SK-N-SH (cell line): ENCODE measurements around the gene TARS1. TPM values are rescaled to one million over a fixed set of nuclear protein-coding genes. Genes with fewer than 3 reads are reported as not detected.

Experiments
- CTCF ChIA-PET: fragments of 300-600, 350-600 bp; formaldehyde crosslinking; extraction: SDS; loops from one replicate; lab custom pipeline; 2021; lab: Yijun Ruan, JAX
- POLR2A ChIA-PET: fragments of 350-600 bp; sonication (Branson Sonifier 250); formaldehyde crosslinking; extraction: SDS; loops from one replicate; lab custom pipeline; 2020; ENCODE audit warnings: antibody characterized with exemption, inconsistent platforms; lab: Yijun Ruan, JAX
- DNase-seq: peaks from one replicate; pipeline ENCODE4 v3.0.0; 2012
- H2AFZ ChIP-seq: fragments of 200-600 bp; sonication (generic); 2 replicates; pipeline ENCODE4 v1.8.1; 2016; ENCODE audit warnings: antibody characterized with exemption, mild to moderate bottlenecking, low read depth
- H3F3A ChIP-seq: fragments of 200-600 bp; sonication (generic); replicated peaks from 2 replicates; pipeline ENCODE3; 2016; ENCODE audit warnings: antibody characterized with exemption, mild to moderate bottlenecking; ENCODE audit not compliant: insufficient read depth
- H3K27ac ChIP-seq, 2 experiments: fragments of 200-500 bp in 1 of 2; fragments of 200-600 bp in 1 of 2; sonication (Bioruptor generic) in 1 of 2; sonication (generic), shearing (Covaris generic) in 1 of 2; 2 replicates each; pipeline versions ENCODE4 v1.5.1 to v1.6.1; 2014 to 2016; ENCODE audit warnings: low read depth in 2 of 2, inconsistent platforms in 1 of 2, low read length in 1 of 2, mild to moderate bottlenecking in 1 of 2, mixed read lengths in 1 of 2
- H3K27me3 ChIP-seq: fragments of 200-600 bp; sonication (generic), shearing (Covaris generic); 2 replicates; pipeline ENCODE4 v1.6.1; 2016; ENCODE audit warnings: mixed run types; ENCODE audit not compliant: insufficient read depth
- H3K36me3 ChIP-seq, 2 experiments: fragments of 200-500 bp in 1 of 2; fragments of 200-600 bp in 1 of 2; sonication (Bioruptor generic) in 1 of 2; sonication (generic) in 1 of 2; replicated peaks in 1 of 2; 2 replicates each; pipeline versions ENCODE3 to v1.5.1; 2014 to 2016; ENCODE audit warnings: low read length in 1 of 2, mild to moderate bottlenecking in 1 of 2; ENCODE audit not compliant: insufficient read depth in 2 of 2, control insufficient read depth in 1 of 2
- H3K4me1 ChIP-seq, 2 experiments: fragments of 200-500 bp in 1 of 2; fragments of 200-600 bp in 1 of 2; sonication (Bioruptor generic) in 1 of 2; sonication (generic), shearing (Covaris generic) in 1 of 2; 2 replicates each; pipeline versions ENCODE4 v1.5.1 to v1.6.1; 2014 to 2016; ENCODE audit warnings: low read depth in 1 of 2, low read length in 1 of 2, mixed run types in 1 of 2; ENCODE audit not compliant: insufficient read depth in 2 of 2, control insufficient read depth in 1 of 2
- H3K4me2 ChIP-seq: fragments of 200-600 bp; sonication (generic), shearing (Covaris generic); 2 replicates; pipeline ENCODE4 v1.6.1; 2017; ENCODE audit warnings: mixed run types
- H3K4me3 ChIP-seq, 2 experiments: fragments of 200-500 bp in 1 of 2; fragments of 200-600 bp in 1 of 2; sonication (Bioruptor generic) in 1 of 2; sonication (generic), shearing (Covaris generic) in 1 of 2; 2 replicates each; pipeline versions ENCODE4 v1.5.1 to v1.8.1; 2014 to 2016; ENCODE audit warnings: low read depth in 2 of 2, inconsistent platforms in 1 of 2, low read length in 1 of 2, mild to moderate bottlenecking in 1 of 2, mixed read lengths in 1 of 2, moderate library complexity in 1 of 2
- H3K79me2 ChIP-seq: fragments of 200-600 bp; sonication (generic); 2 replicates; pipeline ENCODE4 v1.8.1; 2017; ENCODE audit warnings: mild to moderate bottlenecking; ENCODE audit not compliant: insufficient read depth
- H3K9ac ChIP-seq: fragments of 200-600 bp; sonication (generic); 2 replicates; pipeline ENCODE4 v1.6.1; 2017; ENCODE audit warnings: mixed run types
- H3K9me2 ChIP-seq: fragments of 200-600 bp; sonication (generic); 2 replicates; pipeline ENCODE4 v1.6.1; 2017; ENCODE audit warnings: mixed run types
- H3K9me3 ChIP-seq: fragments of 200-600 bp; sonication (generic); 2 replicates; pipeline ENCODE4 v1.6.1; 2017; ENCODE audit warnings: mixed run types, mild to moderate bottlenecking, moderate library complexity
- H4K20me1 ChIP-seq: fragments of 200-600 bp; sonication (generic); 2 replicates; pipeline ENCODE4 v1.6.1; 2017; ENCODE audit warnings: mild to moderate bottlenecking, mixed run types; ENCODE audit not compliant: insufficient read depth
- CHD2 ChIP-seq: fragments of 150-350 bp; IDR thresholded peaks from 2 replicates; pipeline ENCODE4 v1.6.1; 2018; ENCODE audit warnings: low read length; ENCODE audit not compliant: partially characterized antibody
- CTCF ChIP-seq: fragments of 200-600 bp; sonication (generic); IDR thresholded peaks from 2 replicates; pipeline ENCODE4 v1.6.1; 2017; ENCODE audit warnings: antibody characterized with exemption, mild to moderate bottlenecking, moderate library complexity
- EP300 ChIP-seq, 2 experiments: IDR thresholded peaks; 2 replicates each; pipeline versions ENCODE4 v1.4.0 to v1.6.1; 2012; ENCODE audit warnings: borderline replicate concordance in 1 of 2, low read depth in 1 of 2, low read length in 1 of 2
- EZH2phosphoT487 ChIP-seq: fragments of 200-600 bp; sonication (generic); IDR thresholded peaks from 2 replicates; pipeline ENCODE4 v1.6.1; 2017; ENCODE audit warnings: low read depth, mixed run types, mild to moderate bottlenecking, antibody characterized with exemption, moderate library complexity, borderline replicate concordance
- FOSL2 ChIP-seq: IDR thresholded peaks from 2 replicates; pipeline ENCODE4 v1.4.0; 2012; ENCODE audit warnings: low read depth, mild to moderate bottlenecking, moderate library complexity, borderline replicate concordance
- FOXJ3 ChIP-seq: sonication (generic); formaldehyde crosslinking; IDR thresholded peaks from 2 replicates; pipeline ENCODE4 v1.5.1; 2020; ENCODE audit warnings: mild to moderate bottlenecking, missing genetic modification reagents
- FOXM1 ChIP-seq: IDR thresholded peaks from 2 replicates; pipeline ENCODE4 v1.4.0; 2012; ENCODE audit warnings: low read depth, mild to moderate bottlenecking
- GATA2 ChIP-seq: sonication (generic); formaldehyde crosslinking; IDR thresholded peaks from 2 replicates; pipeline ENCODE4 v1.5.0; 2020; ENCODE audit warnings: mild to moderate bottlenecking, missing genetic modification reagents
- IRF3 ChIP-seq: fragments of 150-350 bp; IDR thresholded peaks from 2 replicates; pipeline ENCODE4 v1.6.1; 2016; ENCODE audit warnings: mild to moderate bottlenecking, low read depth, low read length
- JUND ChIP-seq: IDR thresholded peaks from 2 replicates; pipeline ENCODE4 v1.4.0; 2012
- MAX ChIP-seq: IDR thresholded peaks from 2 replicates; pipeline ENCODE4 v1.4.0; 2012; ENCODE audit warnings: low read depth
- MXI1 ChIP-seq: IDR thresholded peaks from 2 replicates; pipeline ENCODE4 v1.6.1; 2012; ENCODE audit warnings: mild to moderate bottlenecking, low read depth, low read length, improper control_type of control experiment
- RAD21 ChIP-seq: IDR thresholded peaks from 2 replicates; pipeline ENCODE4 v1.6.1; 2012; ENCODE audit warnings: mild to moderate bottlenecking, low read length
- RCOR1 ChIP-seq: fragments of 150-350 bp; IDR thresholded peaks from 2 replicates; pipeline ENCODE4 v1.6.1; 2017; ENCODE audit warnings: antibody characterized with exemption, low read length
- SMC3 ChIP-seq: IDR thresholded peaks from 2 replicates; pipeline ENCODE4 v1.6.1; 2012; ENCODE audit warnings: low read depth, low read length, improper control_type of control experiment
- TCF12 ChIP-seq: IDR thresholded peaks from 2 replicates; pipeline ENCODE4 v1.4.0; 2012
- TEAD4 ChIP-seq: IDR thresholded peaks from 2 replicates; pipeline ENCODE4 v1.4.0; 2012; ENCODE audit warnings: mild to moderate bottlenecking, borderline replicate concordance; ENCODE audit not compliant: insufficient read depth
- YY1 ChIP-seq: IDR thresholded peaks from 2 replicates; pipeline ENCODE4 v1.4.0; 2012; ENCODE audit warnings: low read depth, mild to moderate bottlenecking
- ZBTB33 ChIP-seq: IDR thresholded peaks from 2 replicates; pipeline ENCODE4 v1.4.0; 2012; ENCODE audit warnings: low read depth, borderline replicate concordance
- WGBS: methylation state at CpG from one replicate; pipeline ENCODE4 v1.1.6; 2017; ENCODE audit warnings: low lambda C conversion rate; 5-methylcytosine and 5-hydroxymethylcytosine counted together
- polyA plus RNA-seq, 3 experiments: library from polyadenylated mRNA; depleted of rRNA; stranded (reverse); fragments of >200 nt; gene quantifications; 2 replicates each; pipeline ENCODE4 v1.2.3, GENCODE V29; 2012
- TF ChIP-seq, protein P1 (sequence below): fragments of 150-350 bp; IDR thresholded peaks from 2 replicates; pipeline ENCODE4 v1.6.1; 2017; ENCODE audit warnings: antibody characterized with exemption, low read length, low read depth, borderline replicate concordance

TARS1 gene
- polyA plus RNA-seq, 1 of the 3 experiments (the other 2 are of a cell fraction) = 58.4 TPM

- WGBS = 97% methylated on average over 3 of the region's 3 CpGs
- Histone ChIP-seq H3K27me3 (no peaks in the 10 kb centered on the region), H4K20me1 (peaks cover 77% of the 10 kb centered on the region)
Measured at GRCh38 chr5:33448118-33448517, 7.4 kb downstream of the TARS1 start.

DNA sequence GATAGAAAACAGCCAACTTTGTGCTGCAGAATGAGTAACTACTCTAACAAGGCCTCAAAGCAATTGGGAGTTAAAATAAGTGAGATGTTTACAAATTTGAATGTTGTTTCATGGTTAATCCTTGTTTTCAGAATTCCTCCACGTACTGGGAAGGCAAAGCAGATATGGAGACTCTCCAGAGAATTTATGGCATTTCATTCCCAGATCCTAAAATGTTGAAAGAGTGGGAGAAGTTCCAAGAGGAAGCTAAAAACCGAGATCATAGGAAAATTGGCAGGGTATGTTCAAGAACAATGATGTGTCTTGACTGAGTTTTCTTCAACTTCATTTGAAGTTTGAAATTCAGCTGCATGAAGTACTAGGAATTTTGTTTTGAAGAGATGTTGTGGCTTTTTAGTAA, 16.4 kb downstream of the TARS1 start:
- DNase-seq = no peak
- no peaks in the 10 kb centered on the region for H3K4me1 ChIP-seq
- H3K9me3 ChIP-seq = no peaks in the 10 kb centered on the region
- H4K20me1 ChIP-seq = peaks cover 12% of the 10 kb centered on the region
- peaks cover 97 to 100% of the 10 kb centered on the region in 2 experiments for H3K36me3 ChIP-seq
- WGBS = 68% methylated on average over 2 of the region's 2 CpGs
- H3K9ac ChIP-seq = no peak overlapping the region
- no peaks in the 10 kb centered on the region for H3K9me2 ChIP-seq
- no peak overlapping the region for H2AFZ ChIP-seq
- H3K79me2 ChIP-seq = peaks cover 43% of the 10 kb centered on the region
- TF ChIP-seq ZBTB33 = no peak
- no peak for TF ChIP-seq MXI1
- TF ChIP-seq TEAD4 = no peak
- no peak for TF ChIP-seq FOSL2
- no peak for TF ChIP-seq MAX
- no peak for TF ChIP-seq YY1
- TF ChIP-seq EZH2phosphoT487 = no peak
- no peak for TF ChIP-seq CHD2
- TF ChIP-seq SMC3 = no peak
- TF ChIP-seq CTCF = no peak
- no peak for TF ChIP-seq GATA2 (CRISPR knock-in tag)
- no peak for TF ChIP-seq FOXJ3
- no peak for TF ChIP-seq RAD21
- TF ChIP-seq IRF3 = no peak
- TF ChIP-seq, protein P1, sequence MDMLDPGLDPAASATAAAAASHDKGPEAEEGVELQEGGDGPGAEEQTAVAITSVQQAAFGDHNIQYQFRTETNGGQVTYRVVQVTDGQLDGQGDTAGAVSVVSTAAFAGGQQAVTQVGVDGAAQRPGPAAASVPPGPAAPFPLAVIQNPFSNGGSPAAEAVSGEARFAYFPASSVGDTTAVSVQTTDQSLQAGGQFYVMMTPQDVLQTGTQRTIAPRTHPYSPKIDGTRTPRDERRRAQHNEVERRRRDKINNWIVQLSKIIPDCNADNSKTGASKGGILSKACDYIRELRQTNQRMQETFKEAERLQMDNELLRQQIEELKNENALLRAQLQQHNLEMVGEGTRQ = no peak
- TF ChIP-seq JUND = no peak
- TF ChIP-seq TCF12 = no peak
- TF ChIP-seq RCOR1 = no peak
- no peak for TF ChIP-seq FOXM1
- H3K27me3 ChIP-seq = no peaks in the 10 kb centered on the region
- no peak overlapping the region for H3K4me2 ChIP-seq
- POLR2A ChIA-PET = no interaction called here
- H3K27ac ChIP-seq = no peak overlapping the region
- CTCF ChIA-PET = interaction anchor here (1.2 to 1.3 kb wide), 2 partner anchors 11 to 479 kb away, joined by 3 to 5 read pairs; partner anchors contain the start of gene RXFP3
- H3F3A ChIP-seq = peaks cover 19% of the 10 kb centered on the region
- H3K4me3 ChIP-seq = no peak overlapping the region

More at GRCh38 chr5:33448118-33448517, 7.4 kb downstream of the TARS1 start:
- H3K9me3 ChIP-seq = no peaks in the 10 kb centered on the region
- H3K9ac ChIP-seq = no peak overlapping the region
- peaks cover 3 to 5% of the 10 kb centered on the region in 2 experiments; a peak in 2 of 4 replicates for H3K4me1 ChIP-seq
- peaks cover 9% of the 10 kb centered on the region for H3F3A ChIP-seq
- H3K4me3 ChIP-seq = no peak overlapping the region
- H3K9me2 ChIP-seq = no peaks in the 10 kb centered on the region
- DNase-seq = no peak
- no peak overlapping the region for H2AFZ ChIP-seq
- H3K4me2 ChIP-seq = no peak overlapping the region
- H3K27ac ChIP-seq = no peak overlapping the region
- CTCF ChIA-PET = interaction anchor here (2.1 kb wide), 1 partner anchor 13 kb away, joined by 8 read pairs; no protein-coding TSS in a partner anchor
- H3K36me3 ChIP-seq = peaks cover 72 to 85% of the 10 kb centered on the region in 2 experiments
- POLR2A ChIA-PET = no interaction called here
- TF ChIP-seq EP300 (IDR thresholded peaks at IDR 0.05; ENCODE audit: borderline replicate concordance in 1 of 2, low read depth in 1 of 2, low read length in 1 of 2) = no peak
- peaks cover 100% of the 10 kb centered on the region for H3K79me2 ChIP-seq
